ENCODE results near the gene ARHGEF25.
A peak's percentile ranks its signal among the peaks of the same experiment; 100 is the strongest.
"Not testable (repeated sequence)": the region's sequence is repeated elsewhere in the genome, so short reads cannot be mapped to it uniquely, and the experiment has no call there.

The ARHGEF25 gene

DNA sequence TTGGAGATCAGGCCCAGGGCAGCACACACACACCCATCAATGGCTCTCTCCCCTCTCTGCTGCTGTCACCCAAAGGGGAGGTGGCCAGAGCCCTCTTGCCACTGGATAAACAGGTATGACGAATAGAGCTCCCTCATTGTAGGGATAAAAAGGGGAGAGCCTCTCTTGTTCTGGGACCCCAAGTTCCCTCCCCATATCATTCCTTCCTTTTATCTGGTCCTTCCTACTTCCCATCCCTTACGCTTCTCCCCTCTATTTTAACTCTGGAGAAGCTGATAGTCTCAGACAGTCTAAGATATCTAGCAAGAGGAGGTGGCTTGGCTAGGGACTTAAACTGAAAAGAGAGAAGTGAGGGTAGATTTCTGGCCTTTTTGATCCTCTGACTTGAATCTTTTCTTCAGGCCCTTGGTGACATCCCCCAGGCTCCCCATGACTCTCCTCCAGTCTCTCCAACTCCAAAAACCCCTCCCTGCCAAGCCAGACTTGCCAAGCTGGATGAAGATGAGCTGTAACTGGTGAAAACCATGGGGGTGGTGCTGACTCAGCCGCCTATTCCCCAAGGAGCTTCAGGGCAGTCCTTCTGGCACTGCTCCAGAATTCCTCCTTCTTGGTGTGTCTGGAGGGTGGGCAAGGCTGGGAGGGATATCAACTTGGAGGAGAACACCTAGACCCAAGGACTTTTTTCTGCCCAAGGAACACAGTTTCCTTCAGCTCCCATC is 5.3 kb downstream of the ARHGEF25 start:
- no peak for DNase-seq

DNA sequence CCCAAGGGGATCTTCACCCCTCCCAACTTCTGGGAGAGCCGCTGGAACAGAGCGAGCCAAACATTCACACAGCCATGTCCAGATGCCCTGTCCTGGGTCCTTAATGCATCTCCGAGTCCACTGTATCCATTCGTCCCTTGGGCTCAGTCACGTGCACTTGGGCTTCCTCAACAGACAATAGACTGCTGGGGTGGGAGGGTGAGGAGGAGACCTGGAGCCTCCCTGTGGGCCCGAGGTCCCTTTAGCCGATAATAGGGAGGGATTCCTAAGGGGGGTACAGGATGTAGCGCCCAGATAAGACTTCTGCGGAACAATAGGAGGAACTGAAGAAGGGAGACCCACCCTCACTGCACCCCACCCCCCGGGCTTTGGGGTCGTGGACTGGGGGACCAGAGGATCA is 6.7 kb downstream of the ARHGEF25 start:
- Histone ChIP-seq H3K27me3 (replicated peaks in 2 of 5; ENCODE audit: control insufficient read depth in 4 of 5, insufficient read depth in 5 of 5, low read length in 4 of 5) (peaks cover 0 to 87% (median 65%) of the 10 kb centered on the region in 5 experiments), H3K27ac (ENCODE audit: insufficient read depth in 1 of 2, low read depth in 1 of 2, low read length in 2 of 2, poor library complexity in 1 of 2, severe bottlenecking in 2 of 2) (no peak overlapping the region), H3K4me3 (ENCODE audit: control insufficient read depth in 1 of 7, extremely low read depth in 1 of 7, insufficient read depth in 4 of 7, low read depth in 2 of 7, low read length in 6 of 7) (no peak overlapping the region), H3K4me1 (ENCODE audit: control extremely low read depth in 1 of 4, control insufficient read depth in 4 of 4, insufficient read depth in 4 of 4, low read length in 3 of 4) (peaks cover 0 to 30% (median 21%) of the 10 kb centered on the region in 4 experiments), H3K36me3 (ENCODE audit: control insufficient read depth in 4 of 4, insufficient read depth in 4 of 4, low read length in 3 of 4) (no peaks in the 10 kb centered on the region), H3K9me3 (ENCODE audit: control extremely low read depth in 1 of 5, control insufficient read depth in 4 of 5, insufficient read depth in 2 of 5, low read depth in 1 of 5, low read length in 4 of 5) (no peaks in the 10 kb centered on the region)
- 77% methylated on average over 3 of the region's 11 CpGs for WGBS (ENCODE audit: insufficient coverage)
- no peak for DNase-seq
- POLR2A ChIA-PET: no interaction called here
- CTCF ChIA-PET: interaction anchor here (6.7 kb wide), 1 partner anchor 11 kb away, joined by 34 read pairs; no protein-coding TSS in a partner anchor

More for the DNA sequence above, 5.3 kb downstream of the ARHGEF25 start:
- no peaks in the 10 kb centered on the region for H3K9me3 ChIP-seq (ENCODE audit: control extremely low read depth in 1 of 5, control insufficient read depth in 4 of 5, insufficient read depth in 2 of 5, low read depth in 1 of 5, low read length in 4 of 5)
- 100% methylated on average over 1 of the region's 3 CpGs for WGBS (ENCODE audit: insufficient coverage)
- no peak overlapping the region for H3K4me3 ChIP-seq (ENCODE audit: control insufficient read depth in 1 of 7, extremely low read depth in 1 of 7, insufficient read depth in 4 of 7, low read depth in 2 of 7, low read length in 6 of 7)
- H3K27ac ChIP-seq (ENCODE audit: insufficient read depth in 1 of 2, low read depth in 1 of 2, low read length in 2 of 2, poor library complexity in 1 of 2, severe bottlenecking in 2 of 2): no peak overlapping the region
- H3K36me3 ChIP-seq (ENCODE audit: control insufficient read depth in 4 of 4, insufficient read depth in 4 of 4, low read length in 3 of 4): no peaks in the 10 kb centered on the region
- H3K27me3 ChIP-seq (replicated peaks in 2 of 5; ENCODE audit: control insufficient read depth in 4 of 5, insufficient read depth in 5 of 5, low read length in 4 of 5): peaks cover 0 to 84% (median 63%) of the 10 kb centered on the region in 5 experiments
- peaks cover 0 to 26% (median 16%) of the 10 kb centered on the region in 4 experiments for H3K4me1 ChIP-seq (ENCODE audit: control extremely low read depth in 1 of 4, control insufficient read depth in 4 of 4, insufficient read depth in 4 of 4, low read length in 3 of 4)
- ChIA-PET POLR2A (no interaction called here), CTCF (interaction anchor here (1.1 to 6.7 kb wide), 5 partner anchors 9 to 92 kb away, joined by 3 to 34 read pairs (median 13); no protein-coding TSS in a partner anchor)

DNA sequence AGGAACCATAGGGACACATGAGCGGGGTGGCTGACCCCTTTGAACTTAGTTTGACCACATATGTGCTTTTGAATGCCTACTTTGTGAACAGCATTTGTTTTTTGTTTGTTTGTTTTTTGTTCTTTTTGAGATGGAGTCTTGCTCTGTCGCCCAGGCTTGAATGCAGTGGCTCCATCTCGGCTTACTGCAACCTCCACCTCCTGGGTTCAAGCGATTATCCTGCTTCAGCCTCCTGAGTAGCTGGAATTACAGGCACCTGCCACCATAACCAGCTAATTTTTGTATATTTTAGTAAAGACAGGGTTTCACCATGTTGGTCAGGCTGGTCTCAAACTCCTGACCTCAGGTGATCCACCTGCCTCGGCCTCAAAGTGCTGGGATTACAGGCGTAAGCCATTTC is 7.2 kb downstream of the ARHGEF25 start:
- peaks cover 0 to 30% (median 21%) of the 10 kb centered on the region in 4 experiments for H3K4me1 ChIP-seq (ENCODE audit: control extremely low read depth in 1 of 4, control insufficient read depth in 4 of 4, insufficient read depth in 4 of 4, low read length in 3 of 4)
- POLR2A ChIA-PET; H3K9me3 ChIP-seq (ENCODE audit: control extremely low read depth in 1 of 5, control insufficient read depth in 4 of 5, insufficient read depth in 2 of 5, low read depth in 1 of 5, low read length in 4 of 5); H3K4me3 ChIP-seq (ENCODE audit: control insufficient read depth in 1 of 7, extremely low read depth in 1 of 7, insufficient read depth in 4 of 7, low read depth in 2 of 7, low read length in 6 of 7); DNase-seq; H3K27ac ChIP-seq (ENCODE audit: insufficient read depth in 1 of 2, low read depth in 1 of 2, low read length in 2 of 2, poor library complexity in 1 of 2, severe bottlenecking in 2 of 2); H3K36me3 ChIP-seq (ENCODE audit: control insufficient read depth in 4 of 4, insufficient read depth in 4 of 4, low read length in 3 of 4): not testable (repeated sequence)
- 100% methylated on average over 2 of the region's 6 CpGs for WGBS (ENCODE audit: insufficient coverage)
- CTCF ChIA-PET: interaction anchor here (4.8 to 8.6 kb wide), 3 partner anchors 11 to 36 kb away, joined by 34 to 121 read pairs (median 35); partner anchors contain the start of gene DTX3
- H3K27me3 ChIP-seq (replicated peaks in 2 of 5; ENCODE audit: control insufficient read depth in 4 of 5, insufficient read depth in 5 of 5, low read length in 4 of 5): peaks cover 0 to 87% (median 62%) of the 10 kb centered on the region in 5 experiments

DNA sequence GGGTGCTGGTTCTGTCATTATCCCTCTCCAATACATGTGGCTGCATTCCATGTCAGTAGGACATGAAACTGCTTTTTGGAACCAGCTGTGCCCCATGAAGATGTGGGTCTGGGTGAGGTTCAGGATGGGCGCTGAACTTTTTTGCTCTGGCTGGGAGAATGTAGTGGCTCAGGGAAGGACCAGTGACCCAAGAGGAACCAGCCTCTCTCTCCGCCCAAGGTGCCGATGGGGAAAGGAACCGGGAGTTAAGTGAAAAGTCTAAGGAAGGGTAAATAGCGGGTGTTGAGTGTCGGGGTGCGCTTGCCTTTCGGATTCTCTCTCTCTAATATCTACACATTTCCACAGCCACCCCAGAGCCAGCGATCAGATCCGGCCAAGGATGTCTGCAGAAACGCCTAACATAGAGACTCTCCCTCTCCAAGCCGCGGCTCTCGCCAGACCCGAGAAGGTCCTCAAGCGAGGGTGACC is 7.8 kb downstream of the ARHGEF25 start:
- POLR2A ChIA-PET: no interaction called here
- H3K36me3 ChIP-seq (ENCODE audit: control insufficient read depth in 4 of 4, insufficient read depth in 4 of 4, low read length in 3 of 4): no peaks in the 10 kb centered on the region
- peaks cover 0 to 87% (median 60%) of the 10 kb centered on the region in 5 experiments for H3K27me3 ChIP-seq (replicated peaks in 2 of 5; ENCODE audit: control insufficient read depth in 4 of 5, insufficient read depth in 5 of 5, low read length in 4 of 5)
- DNase-seq: no peak
- WGBS (ENCODE audit: insufficient coverage): 58% methylated on average over 5 of the region's 16 CpGs
- peak overlapping the region in 2 of 7 experiments; percentile 48 to 57 for H3K4me3 ChIP-seq (ENCODE audit: control insufficient read depth in 1 of 7, extremely low read depth in 1 of 7, insufficient read depth in 4 of 7, low read depth in 2 of 7, low read length in 6 of 7)
- CTCF ChIA-PET: interaction anchor here (1.3 to 8.6 kb wide), 5 partner anchors 9 to 36 kb away, joined by 4 to 121 read pairs (median 10); partner anchors contain the start of genes DTX3 and PIP4K2C
- no peaks in the 10 kb centered on the region for H3K9me3 ChIP-seq (ENCODE audit: control extremely low read depth in 1 of 5, control insufficient read depth in 4 of 5, insufficient read depth in 2 of 5, low read depth in 1 of 5, low read length in 4 of 5)
- no peak overlapping the region for H3K27ac ChIP-seq (ENCODE audit: insufficient read depth in 1 of 2, low read depth in 1 of 2, low read length in 2 of 2, poor library complexity in 1 of 2, severe bottlenecking in 2 of 2)
- H3K4me1 ChIP-seq (ENCODE audit: control extremely low read depth in 1 of 4, control insufficient read depth in 4 of 4, insufficient read depth in 4 of 4, low read length in 3 of 4): peaks cover 0 to 30% (median 21%) of the 10 kb centered on the region in 4 experiments

DNA sequence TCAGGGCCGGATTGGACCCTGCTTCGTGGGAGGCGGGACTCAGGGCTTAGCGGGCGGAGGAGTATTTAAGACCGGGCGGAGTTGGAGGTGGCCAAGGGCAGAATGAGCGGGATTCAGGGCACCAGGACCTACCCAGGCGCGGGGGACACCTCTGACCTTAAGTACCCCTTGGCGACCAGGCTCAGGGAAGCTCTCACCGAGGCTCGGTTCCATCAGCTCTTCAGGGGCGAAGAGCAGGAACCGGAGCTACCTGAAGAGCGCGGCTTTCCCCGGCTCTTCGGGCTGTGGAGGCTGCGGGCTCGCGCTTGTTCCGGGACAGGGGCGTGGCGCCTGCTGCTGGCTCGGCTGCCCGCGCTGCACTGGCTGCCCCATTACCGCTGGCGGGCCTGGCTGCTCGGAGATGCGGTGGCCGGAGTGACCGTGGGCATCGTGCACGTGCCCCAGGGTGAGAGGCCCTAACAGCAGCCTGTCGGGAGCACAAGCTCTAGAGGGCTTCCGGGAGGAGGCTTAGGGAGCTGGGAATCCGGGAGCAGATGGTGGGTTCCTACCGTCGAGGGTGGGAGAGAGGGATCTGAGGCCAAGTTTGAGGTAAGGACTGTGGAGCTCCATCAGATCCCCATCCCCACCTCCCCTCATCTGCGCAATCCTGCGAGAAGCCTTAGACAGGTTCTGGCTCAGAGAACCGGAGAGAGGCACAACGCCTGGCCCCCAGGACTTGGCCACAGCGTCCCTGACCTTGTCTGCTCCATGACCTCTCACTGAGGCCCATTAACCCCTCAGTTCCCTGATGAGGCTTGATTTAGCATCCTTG is 8.4 kb downstream of the ARHGEF25 start:
- no peak overlapping the region for H3K27ac ChIP-seq (ENCODE audit: insufficient read depth in 1 of 2, low read depth in 1 of 2, low read length in 2 of 2, poor library complexity in 1 of 2, severe bottlenecking in 2 of 2)
- peak overlapping the region in 3 of 7 experiments; percentile 34 to 57 (median 48) for H3K4me3 ChIP-seq (ENCODE audit: control insufficient read depth in 1 of 7, extremely low read depth in 1 of 7, insufficient read depth in 4 of 7, low read depth in 2 of 7, low read length in 6 of 7)
- POLR2A ChIA-PET: interaction anchor here (0.7 kb wide), 1 partner anchor 103 kb away, joined by 4 read pairs; no protein-coding TSS in a partner anchor
- CTCF ChIA-PET: interaction anchor here (1.2 to 8.6 kb wide), 11 partner anchors 8 to 132 kb away, joined by 3 to 121 read pairs (median 5); partner anchors contain the start of genes ARHGEF25, CDK4, DTX3 and PIP4K2C
- 8% methylated on average over 43 of the region's 46 CpGs for WGBS (ENCODE audit: insufficient coverage)
- H3K36me3 ChIP-seq (ENCODE audit: control insufficient read depth in 4 of 4, insufficient read depth in 4 of 4, low read length in 3 of 4): no peaks in the 10 kb centered on the region
- peak in 2 of 3 donors; percentile 40 to 48 for DNase-seq
- no peaks in the 10 kb centered on the region for H3K9me3 ChIP-seq (ENCODE audit: control extremely low read depth in 1 of 5, control insufficient read depth in 4 of 5, insufficient read depth in 2 of 5, low read depth in 1 of 5, low read length in 4 of 5)
- peaks cover 0 to 27% (median 19%) of the 10 kb centered on the region in 4 experiments for H3K4me1 ChIP-seq (ENCODE audit: control extremely low read depth in 1 of 4, control insufficient read depth in 4 of 4, insufficient read depth in 4 of 4, low read length in 3 of 4)
- peaks cover 0 to 89% (median 57%) of the 10 kb centered on the region in 5 experiments for H3K27me3 ChIP-seq (replicated peaks in 2 of 5; ENCODE audit: control insufficient read depth in 4 of 5, insufficient read depth in 5 of 5, low read length in 4 of 5)

DNA sequence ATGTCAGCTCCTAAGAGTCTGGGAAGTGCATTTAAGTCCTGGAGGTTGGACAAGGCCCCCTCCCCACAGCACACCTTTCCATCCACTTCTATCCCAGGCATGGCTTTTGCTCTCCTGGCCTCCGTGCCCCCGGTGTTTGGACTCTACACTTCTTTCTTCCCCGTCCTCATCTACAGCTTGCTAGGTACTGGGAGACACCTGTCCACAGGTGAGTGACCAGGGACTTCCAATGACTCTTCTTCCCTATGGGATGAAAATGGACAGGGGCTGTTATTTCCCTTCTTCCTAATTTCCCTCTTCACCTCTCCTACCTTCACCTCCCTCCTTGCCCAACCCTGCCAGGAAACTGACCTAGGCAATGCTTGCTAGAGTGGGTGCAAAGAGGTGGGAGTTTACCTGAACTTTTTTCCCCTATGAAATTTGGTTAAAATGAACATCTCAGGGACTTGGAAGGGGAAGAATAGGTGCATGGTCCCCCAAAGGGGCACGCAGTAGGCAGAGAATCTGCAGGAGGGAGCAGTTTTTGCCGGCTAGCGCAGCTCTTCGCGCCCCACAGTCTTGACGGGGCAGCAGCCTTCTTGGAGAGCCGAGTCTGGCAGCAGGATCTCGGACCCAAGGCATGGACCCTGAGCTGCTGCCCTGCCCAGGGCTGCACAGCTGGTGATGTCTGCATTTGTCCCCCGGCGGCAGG is 9.2 kb downstream of the ARHGEF25 start:
- peaks cover 0 to 97% (median 51%) of the 10 kb centered on the region in 5 experiments for H3K27me3 ChIP-seq (replicated peaks in 2 of 5; ENCODE audit: control insufficient read depth in 4 of 5, insufficient read depth in 5 of 5, low read length in 4 of 5)
- peaks cover 0 to 26% (median 19%) of the 10 kb centered on the region in 4 experiments for H3K4me1 ChIP-seq (ENCODE audit: control extremely low read depth in 1 of 4, control insufficient read depth in 4 of 4, insufficient read depth in 4 of 4, low read length in 3 of 4)
- H3K36me3 ChIP-seq (ENCODE audit: control insufficient read depth in 4 of 4, insufficient read depth in 4 of 4, low read length in 3 of 4): no peaks in the 10 kb centered on the region
- CTCF ChIA-PET: interaction anchor here (0.5 to 8.6 kb wide), 19 partner anchors 8 to 461 kb away, joined by 3 to 121 read pairs (median 5); partner anchors contain the start of genes ARHGEF25, CDK4, DTX3 and PIP4K2C
- no peak overlapping the region for H3K27ac ChIP-seq (ENCODE audit: insufficient read depth in 1 of 2, low read depth in 1 of 2, low read length in 2 of 2, poor library complexity in 1 of 2, severe bottlenecking in 2 of 2)
- H3K9me3 ChIP-seq (ENCODE audit: control extremely low read depth in 1 of 5, control insufficient read depth in 4 of 5, insufficient read depth in 2 of 5, low read depth in 1 of 5, low read length in 4 of 5): no peaks in the 10 kb centered on the region
- POLR2A ChIA-PET: interaction anchor here (0.5 to 0.7 kb wide), 3 partner anchors 13 to 213 kb away, joined by 3 to 4 read pairs (median 3); partner anchors contain the start of gene B4GALNT1
- peak overlapping the region in 3 of 7 experiments; percentile 61 to 68 (median 67) for H3K4me3 ChIP-seq (ENCODE audit: control insufficient read depth in 1 of 7, extremely low read depth in 1 of 7, insufficient read depth in 4 of 7, low read depth in 2 of 7, low read length in 6 of 7)
- 15% methylated on average over 13 of the region's 13 CpGs for WGBS (ENCODE audit: insufficient coverage)
- peak in 1 of 3 donors; percentile 22 for DNase-seq

Measured in common myeloid progenitor, CD34-positive (primary cell).